K562 (cell line): ENCODE measurements around the gene CDT1. TPM values are rescaled to one million over a fixed set of nuclear protein-coding genes. Genes with fewer than 3 reads are reported as not detected.

Experiments used
- CHD1 ChIP-seq: fragments of 200-600 bp; sonication (generic); IDR thresholded peaks from one replicate; pipeline ENCODE4 v1.6.1; 2012; ENCODE audit warnings: mild to moderate bottlenecking, moderate library complexity, low read length, inconsistent platforms
- ILF3 ChIP-seq: fragments of 450-650 bp; IDR thresholded peaks from 2 replicates; pipeline ENCODE4 v1.6.1; 2018; ENCODE audit warnings: antibody characterized with exemption, mild to moderate bottlenecking, moderate library complexity, borderline replicate concordance
- KDM5B ChIP-seq: fragments of 200-600 bp; sonication (generic); IDR thresholded peaks from 2 replicates; pipeline ENCODE4 v1.6.1; 2012; ENCODE audit warnings: low read depth, mild to moderate bottlenecking, moderate library complexity, low read length, control low read depth, inconsistent platforms; ENCODE audit not compliant: insufficient replicate concordance
- LEF1 ChIP-seq: fragments of 450-650 bp; IDR thresholded peaks from 2 replicates; pipeline ENCODE4 v1.6.1; 2016; ENCODE audit warnings: mild to moderate bottlenecking
- POLR2G ChIP-seq: fragments of 200-400 bp; formaldehyde crosslinking; IDR thresholded peaks from 2 replicates; pipeline ENCODE4 v1.6.1; 2017; ENCODE audit warnings: low read depth, mild to moderate bottlenecking, antibody characterized with exemption, low read length, moderate library complexity
- RAD51 ChIP-seq: fragments of 450-650 bp; IDR thresholded peaks from 2 replicates; pipeline ENCODE4 v1.7.1; 2016; ENCODE audit warnings: low read depth, mild to moderate bottlenecking, borderline replicate concordance
- RBFOX2 ChIP-seq: fragments of 200-400 bp; formaldehyde crosslinking; IDR thresholded peaks from 2 replicates; pipeline ENCODE4 v1.6.1; 2017; ENCODE audit warnings: low read depth, mild to moderate bottlenecking, low read length, moderate library complexity
- RBM34 ChIP-seq: fragments of 200-400 bp; formaldehyde crosslinking; IDR thresholded peaks from 2 replicates; pipeline ENCODE4 v1.6.1; 2018; ENCODE audit warnings: low read length, borderline replicate concordance; ENCODE audit not compliant: insufficient read depth
- SMAD1 ChIP-seq: fragments of 150-350 bp; IDR thresholded peaks from 2 replicates; pipeline ENCODE4 v1.6.1; 2014; ENCODE audit warnings: low read length, low read depth; ENCODE audit not compliant: partially characterized antibody
- ZBTB40 ChIP-seq, 2 experiments: fragments of 450-650 bp in 1 of 2; sonication (generic) in 1 of 2; formaldehyde crosslinking in 1 of 2; IDR thresholded peaks; 2 replicates each; pipeline versions ENCODE4 v1.7.1 to v1.9.0; 2016 to 2022; ENCODE audit warnings: inconsistent platforms in 1 of 2, mild to moderate bottlenecking in 1 of 2, missing genetic modification reagents in 1 of 2
- ZBTB7A ChIP-seq: IDR thresholded peaks from 2 replicates; pipeline ENCODE4 v1.6.1; 2011; ENCODE audit warnings: low read depth, mild to moderate bottlenecking, low read length, moderate library complexity, borderline replicate concordance; ENCODE audit not compliant: control insufficient read depth
- polyA plus RNA-seq, 8 experiments: library from polyadenylated mRNA; depleted of rRNA in 4 of 8; stranded (reverse) in 5 of 8; unstranded in 3 of 8; fragments of >200 nt; fragmentation: Nextera tagmentation in 2 of 8; fragmentation: Illumina TruSeq in 1 of 8; extraction: Ambion mirVana in 2 of 8; extraction: Trizol in 1 of 8; gene quantifications; 2 replicates each; pipeline versions ENCODE4 v1.2.1 to v1.2.3, GENCODE V29; 2011 to 2014; ENCODE audit warnings: inconsistent platforms in 1 of 8, missing spikeins in 1 of 8
- total RNA-seq, 7 experiments: library from RNA; depleted of rRNA in 6 of 7; stranded (reverse); fragments of >200 nt in 6 of 7; fragmentation: Illumina TruSeq in 2 of 7; extraction: Trizol in 2 of 7; gene quantifications; 2 replicates each; pipeline versions ENCODE4 v1.2.1 to v1.2.3, GENCODE V29; 2011 to 2021; ENCODE audit warnings: low replicate concordance in 1 of 7
- TF ChIP-seq, protein P1 (sequence below): IDR thresholded peaks from 3 replicates; pipeline ENCODE4 v1.6.1; 2011; ENCODE audit warnings: borderline replicate concordance, mild to moderate bottlenecking, moderate library complexity; ENCODE audit not compliant: insufficient read length; ENCODE audit errors: extremely low read depth

The CDT1 gene
- total and polyA plus RNA-seq, 9 of the 15 experiments (the other 6 are each of a cell fraction or from before 2014, with no cell fraction given) = 0.92 to 178 (median 14.2) TPM

DNA sequence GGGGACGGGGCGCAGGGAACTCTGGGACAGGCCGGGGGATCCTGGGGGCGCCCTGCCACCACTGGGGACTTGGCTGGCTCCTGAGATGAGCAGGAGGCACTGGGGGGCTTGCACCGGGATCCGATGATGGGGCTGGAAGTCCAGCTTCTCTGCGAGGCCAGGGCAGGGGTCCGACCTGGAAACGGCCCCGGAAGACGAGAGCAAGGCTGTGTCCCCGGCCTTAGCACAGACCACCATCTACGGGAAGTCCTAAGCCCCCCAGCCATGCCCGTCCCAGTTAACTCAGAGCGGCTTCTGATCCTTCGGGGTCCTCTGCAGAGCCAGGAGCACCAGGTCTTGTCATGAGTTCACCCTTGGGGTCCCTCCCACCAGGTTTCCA lies 573 bp downstream of the CDT1 start (continued):
- TF ChIP-seq ZBTB40 (IDR thresholded peaks at IDR 0.05) (0 out of 2 replicates have a peak, but pooled peaks have one; percentile 21), ZBTB40 (CRISPR knock-in tag; IDR thresholded peaks at IDR 0.05) (no peak), RAD51 (no peak), CHD1 (peak; percentile 56), ZBTB7A (0 out of 2 replicates have a peak, but pooled peaks have one; percentile 1), ILF3 (no peak), POLR2G (peak; percentile 9; the same call in 1 of the 2 replicates), SMAD1 (no peak), KDM5B (peak; percentile 26), RBM34 (no peak), LEF1 (no peak), RBFOX2 (peak; percentile 49; the same call in 1 of the 2 replicates)
- TF ChIP-seq, protein P1, sequence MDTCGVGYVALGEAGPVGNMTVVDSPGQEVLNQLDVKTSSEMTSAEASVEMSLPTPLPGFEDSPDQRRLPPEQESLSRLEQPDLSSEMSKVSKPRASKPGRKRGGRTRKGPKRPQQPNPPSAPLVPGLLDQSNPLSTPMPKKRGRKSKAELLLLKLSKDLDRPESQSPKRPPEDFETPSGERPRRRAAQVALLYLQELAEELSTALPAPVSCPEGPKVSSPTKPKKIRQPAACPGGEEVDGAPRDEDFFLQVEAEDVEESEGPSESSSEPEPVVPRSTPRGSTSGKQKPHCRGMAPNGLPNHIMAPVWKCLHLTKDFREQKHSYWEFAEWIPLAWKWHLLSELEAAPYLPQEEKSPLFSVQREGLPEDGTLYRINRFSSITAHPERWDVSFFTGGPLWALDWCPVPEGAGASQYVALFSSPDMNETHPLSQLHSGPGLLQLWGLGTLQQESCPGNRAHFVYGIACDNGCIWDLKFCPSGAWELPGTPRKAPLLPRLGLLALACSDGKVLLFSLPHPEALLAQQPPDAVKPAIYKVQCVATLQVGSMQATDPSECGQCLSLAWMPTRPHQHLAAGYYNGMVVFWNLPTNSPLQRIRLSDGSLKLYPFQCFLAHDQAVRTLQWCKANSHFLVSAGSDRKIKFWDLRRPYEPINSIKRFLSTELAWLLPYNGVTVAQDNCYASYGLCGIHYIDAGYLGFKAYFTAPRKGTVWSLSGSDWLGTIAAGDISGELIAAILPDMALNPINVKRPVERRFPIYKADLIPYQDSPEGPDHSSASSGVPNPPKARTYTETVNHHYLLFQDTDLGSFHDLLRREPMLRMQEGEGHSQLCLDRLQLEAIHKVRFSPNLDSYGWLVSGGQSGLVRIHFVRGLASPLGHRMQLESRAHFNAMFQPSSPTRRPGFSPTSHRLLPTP = no peak
